ENCODE measurements around the gene POMGNT2. TPM values are rescaled to one million over a fixed set of nuclear protein-coding genes. Genes with fewer than 3 reads are reported as not detected.

Gene POMGNT2
- total and polyA plus RNA-seq, 2 donors (not counting 1 experiment from before 2014, with no cell fraction given) = 2.8 to 3.1 TPM

GRCh38 chr3:43054754-43055153 lies 51.1 kb downstream of the POMGNT2 start:
- Histone ChIP-seq H4K20me1 (ENCODE audit: control insufficient read depth, insufficient read depth, low read length, poor library complexity, severe bottlenecking) (no peaks in the 10 kb centered on the region), H3K4me2 (replicated peaks; ENCODE audit: low read depth, low read length, poor library complexity, severe bottlenecking) (no peak overlapping the region), H3K79me2 (ENCODE audit: control insufficient read depth, insufficient read depth, low read length) (no peaks in the 10 kb centered on the region), H3K27ac (ENCODE audit: low read length in 2 of 2) (no peak overlapping the region), H2AFZ (ENCODE audit: insufficient read depth, low read depth, low read length, poor library complexity, severe bottlenecking) (no peak overlapping the region), H3K4me3 (ENCODE audit: control extremely low read depth in 1 of 5, extremely low read depth in 1 of 5, insufficient read depth in 1 of 5, low read depth in 2 of 5, low read length in 4 of 5) (no peak overlapping the region), H3K9me3 (ENCODE audit: control extremely low read depth in 1 of 3, control insufficient read depth in 2 of 3, insufficient read depth in 1 of 3, low read length in 2 of 3) (peaks cover 2 to 18% (median 13%) of the 10 kb centered on the region in 3 donors), H3K9ac (ENCODE audit: low read length) (no peak overlapping the region), H3K27me3 (replicated peaks in 1 of 4; ENCODE audit: control extremely low read depth in 1 of 4, control insufficient read depth in 3 of 4, insufficient read depth in 4 of 4, low read length in 3 of 4) (peaks cover 0 to 8% (median 0%) of the 10 kb centered on the region in 4 experiments), H3K4me1 (ENCODE audit: control insufficient read depth in 2 of 2, insufficient read depth in 2 of 2, low read length in 2 of 2) (no peaks in the 10 kb centered on the region), H3K36me3 (replicated peaks in 1 of 2; ENCODE audit: control extremely low read depth in 1 of 2, control insufficient read depth in 1 of 2, extremely low read depth in 1 of 2, insufficient read depth in 2 of 2, low read length in 1 of 2) (no peaks in the 10 kb centered on the region)
- Mint-ChIP-seq H3K4me3 (no peak overlapping the region), H3K4me1 (no peaks in the 10 kb centered on the region), H3K9me3 (ENCODE audit: insufficient read depth) (peaks cover 15% of the 10 kb centered on the region), H3K27me3 (peaks cover 13% of the 10 kb centered on the region), H3K27ac (no peak overlapping the region)
- TF ChIP-seq CTCF (IDR thresholded peaks at IDR 0.05) (no peak), EZH2 (IDR thresholded peaks at IDR 0.05; ENCODE audit: borderline replicate concordance, insufficient read depth, low read depth, low read length, poor library complexity, severe bottlenecking) (no peak)
- WGBS (ENCODE audit: insufficient coverage) = 100% methylated on average over 2 of the region's 5 CpGs
- POLR2A ChIA-PET = no interaction called here
- CTCF ChIA-PET = no interaction called here
- ATAC-seq (ENCODE audit: low read depth) = no peak
- DNase-seq = no peak
- intact Hi-C loops (cut with micrococcal nuclease) = no loop called here

GRCh38 chr3:43053291-43053690 lies 52.6 kb downstream of the POMGNT2 start:
- Histone ChIP-seq H2AFZ (ENCODE audit: insufficient read depth, low read depth, low read length, poor library complexity, severe bottlenecking) (no peak overlapping the region), H3K36me3 (replicated peaks in 1 of 2; ENCODE audit: control extremely low read depth in 1 of 2, control insufficient read depth in 1 of 2, extremely low read depth in 1 of 2, insufficient read depth in 2 of 2, low read length in 1 of 2) (no peaks in the 10 kb centered on the region), H3K4me1 (ENCODE audit: control insufficient read depth in 2 of 2, insufficient read depth in 2 of 2, low read length in 2 of 2) (no peaks in the 10 kb centered on the region), H3K4me2 (replicated peaks; ENCODE audit: low read depth, low read length, poor library complexity, severe bottlenecking) (no peak overlapping the region), H3K4me3 (ENCODE audit: control extremely low read depth in 1 of 5, extremely low read depth in 1 of 5, insufficient read depth in 1 of 5, low read depth in 2 of 5, low read length in 4 of 5) (no peak overlapping the region), H4K20me1 (ENCODE audit: control insufficient read depth, insufficient read depth, low read length, poor library complexity, severe bottlenecking) (no peaks in the 10 kb centered on the region), H3K79me2 (ENCODE audit: control insufficient read depth, insufficient read depth, low read length) (no peaks in the 10 kb centered on the region), H3K9ac (ENCODE audit: low read length) (no peak overlapping the region), H3K9me3 (ENCODE audit: control extremely low read depth in 1 of 3, control insufficient read depth in 2 of 3, insufficient read depth in 1 of 3, low read length in 2 of 3) (peaks cover 2 to 26% (median 13%) of the 10 kb centered on the region in 3 donors), H3K27ac (ENCODE audit: low read length in 2 of 2) (no peak overlapping the region), H3K27me3 (replicated peaks in 1 of 4; ENCODE audit: control extremely low read depth in 1 of 4, control insufficient read depth in 3 of 4, insufficient read depth in 4 of 4, low read length in 3 of 4) (peaks cover 0 to 8% (median 0%) of the 10 kb centered on the region in 4 experiments)
- POLR2A ChIA-PET = no interaction called here
- intact Hi-C loops (cut with micrococcal nuclease) = no loop called here
- Mint-ChIP-seq H3K27ac (no peak overlapping the region), H3K4me1 (no peaks in the 10 kb centered on the region), H3K27me3 (peaks cover 13% of the 10 kb centered on the region), H3K9me3 (ENCODE audit: insufficient read depth) (peaks cover 19% of the 10 kb centered on the region), H3K4me3 (no peak overlapping the region)
- TF ChIP-seq EZH2 (IDR thresholded peaks at IDR 0.05; ENCODE audit: borderline replicate concordance, insufficient read depth, low read depth, low read length, poor library complexity, severe bottlenecking) (no peak), CTCF (IDR thresholded peaks at IDR 0.05) (no peak)
- 100% methylated on average over 7 of the region's 12 CpGs for WGBS (ENCODE audit: insufficient coverage)
- CTCF ChIA-PET = no interaction called here
- no peak for DNase-seq
- ATAC-seq (ENCODE audit: low read depth) = no peak
